Measurements from ENCODE around the gene PSME1.

The PSME1 gene

DNA sequence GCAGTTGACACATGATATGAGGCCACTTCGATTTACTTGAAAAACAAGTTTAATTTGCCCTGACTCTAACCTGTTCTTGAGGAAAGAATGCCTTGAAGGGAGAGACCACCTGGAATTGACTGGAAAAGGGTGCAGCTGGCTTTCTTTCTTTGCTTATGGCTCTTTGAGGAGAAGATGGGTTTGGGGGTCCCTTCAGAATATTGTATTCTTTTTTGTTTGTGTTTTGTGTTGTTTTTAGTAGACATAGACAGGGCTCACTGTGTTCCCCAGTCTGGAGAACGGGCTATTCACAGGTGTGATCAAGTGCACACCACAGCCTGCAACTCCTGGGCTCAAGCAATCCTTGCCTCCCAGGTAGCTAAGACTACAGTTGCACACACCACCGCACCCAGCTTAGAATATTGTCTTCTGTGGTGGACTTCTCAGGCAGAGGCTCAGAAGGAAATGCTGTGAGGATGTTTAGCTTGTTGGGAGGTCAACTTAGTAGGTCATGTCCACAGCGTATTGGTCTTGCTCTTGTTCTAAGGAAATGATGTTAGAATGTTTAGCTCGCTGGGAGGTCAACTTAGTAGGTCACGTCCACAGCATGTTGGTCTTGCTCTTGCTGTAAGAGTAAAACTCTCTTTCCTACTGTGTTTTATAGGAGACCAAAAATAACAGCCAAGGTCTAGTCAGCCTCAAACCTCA is 19.7 kb upstream of the PSME1 start:
- Histone ChIP-seq H3K27me3 (ENCODE audit: insufficient read depth, low read length, poor library complexity) (no peaks in the 10 kb centered on the region), H3K4me2 (ENCODE audit: insufficient read depth, low read length) (peak overlapping the region; percentile 93), H3K9me3 (ENCODE audit: insufficient read depth, low read length, severe bottlenecking) (no peaks in the 10 kb centered on the region), H2AFZ (ENCODE audit: low read depth, low read length) (no peak overlapping the region), H3K4me1 (ENCODE audit: insufficient read depth, low read length) (peaks cover 23% of the 10 kb centered on the region), H3K9ac (ENCODE audit: low read depth, low read length) (peak overlapping the region; percentile 76), H3K27ac (ENCODE audit: low read length) (no peak overlapping the region; the same call in 1 of the 2 replicates), H3K36me3 (ENCODE audit: insufficient read depth, low read length) (peaks cover 46% of the 10 kb centered on the region), H3K4me3 (ENCODE audit: low read depth in 1 of 2, low read length in 2 of 2) (peak overlapping the region in 1 of 2 experiments; percentile 63; a peak in 3 of 4 replicates), H3K79me2 (ENCODE audit: insufficient read depth, low read length) (peaks cover 22% of the 10 kb centered on the region), H4K20me1 (ENCODE audit: insufficient read depth, low read length) (no peaks in the 10 kb centered on the region)
- TF ChIP-seq EZH2 (IDR thresholded peaks at IDR 0.05; ENCODE audit: borderline replicate concordance, low read depth, low read length, severe bottlenecking): no peak
- TF ChIP-seq, protein P1, sequence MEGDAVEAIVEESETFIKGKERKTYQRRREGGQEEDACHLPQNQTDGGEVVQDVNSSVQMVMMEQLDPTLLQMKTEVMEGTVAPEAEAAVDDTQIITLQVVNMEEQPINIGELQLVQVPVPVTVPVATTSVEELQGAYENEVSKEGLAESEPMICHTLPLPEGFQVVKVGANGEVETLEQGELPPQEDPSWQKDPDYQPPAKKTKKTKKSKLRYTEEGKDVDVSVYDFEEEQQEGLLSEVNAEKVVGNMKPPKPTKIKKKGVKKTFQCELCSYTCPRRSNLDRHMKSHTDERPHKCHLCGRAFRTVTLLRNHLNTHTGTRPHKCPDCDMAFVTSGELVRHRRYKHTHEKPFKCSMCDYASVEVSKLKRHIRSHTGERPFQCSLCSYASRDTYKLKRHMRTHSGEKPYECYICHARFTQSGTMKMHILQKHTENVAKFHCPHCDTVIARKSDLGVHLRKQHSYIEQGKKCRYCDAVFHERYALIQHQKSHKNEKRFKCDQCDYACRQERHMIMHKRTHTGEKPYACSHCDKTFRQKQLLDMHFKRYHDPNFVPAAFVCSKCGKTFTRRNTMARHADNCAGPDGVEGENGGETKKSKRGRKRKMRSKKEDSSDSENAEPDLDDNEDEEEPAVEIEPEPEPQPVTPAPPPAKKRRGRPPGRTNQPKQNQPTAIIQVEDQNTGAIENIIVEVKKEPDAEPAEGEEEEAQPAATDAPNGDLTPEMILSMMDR (IDR thresholded peaks at IDR 0.05; ENCODE audit: borderline replicate concordance, extremely low read depth, low read length, poor library complexity, severe bottlenecking): no peak
- ATAC-seq (ENCODE audit: insufficient read depth, low read depth): no peak
- DNase-seq: no peak

DNA sequence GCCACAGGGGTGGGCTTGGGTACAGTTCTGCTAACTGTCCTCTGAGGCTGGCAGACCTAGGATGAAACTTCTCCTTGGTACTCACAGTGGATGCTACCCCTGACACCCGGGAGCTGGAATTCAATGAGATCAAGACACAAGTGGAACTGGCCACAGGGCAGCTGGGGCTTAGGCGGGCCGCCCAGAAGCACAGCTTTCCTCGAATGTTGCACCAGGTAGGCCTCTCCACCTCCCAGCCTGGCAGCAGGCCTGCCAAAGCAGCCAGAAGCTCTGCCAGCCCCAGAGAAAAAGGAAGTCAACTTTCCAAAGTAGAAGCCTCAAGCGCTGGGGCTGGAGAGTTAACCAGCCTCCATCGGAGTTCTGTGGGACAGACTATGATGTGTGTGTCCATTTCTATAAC is 18.8 kb upstream of the PSME1 start:
- H3K27ac ChIP-seq (ENCODE audit: low read length): no peak overlapping the region
- TF ChIP-seq EZH2 (IDR thresholded peaks at IDR 0.05; ENCODE audit: borderline replicate concordance, low read depth, low read length, severe bottlenecking): no peak
- peaks cover 22% of the 10 kb centered on the region for H3K79me2 ChIP-seq (ENCODE audit: insufficient read depth, low read length)
- H2AFZ ChIP-seq (ENCODE audit: low read depth, low read length): no peak overlapping the region
- H3K4me2 ChIP-seq (ENCODE audit: insufficient read depth, low read length): no peak overlapping the region
- peaks cover 54% of the 10 kb centered on the region for H3K36me3 ChIP-seq (ENCODE audit: insufficient read depth, low read length)
- no peak overlapping the region for H3K4me3 ChIP-seq (ENCODE audit: low read depth in 1 of 2, low read length in 2 of 2)
- H3K4me1 ChIP-seq (ENCODE audit: insufficient read depth, low read length): peaks cover 23% of the 10 kb centered on the region
- no peaks in the 10 kb centered on the region for H3K27me3 ChIP-seq (ENCODE audit: insufficient read depth, low read length, poor library complexity)
- ATAC-seq (ENCODE audit: insufficient read depth, low read depth) (no peak), DNase-seq (no peak)
- no peak overlapping the region for H3K9ac ChIP-seq (ENCODE audit: low read depth, low read length)
- H3K9me3 ChIP-seq (ENCODE audit: insufficient read depth, low read length, severe bottlenecking): no peaks in the 10 kb centered on the region
- H4K20me1 ChIP-seq (ENCODE audit: insufficient read depth, low read length): no peaks in the 10 kb centered on the region

DNA sequence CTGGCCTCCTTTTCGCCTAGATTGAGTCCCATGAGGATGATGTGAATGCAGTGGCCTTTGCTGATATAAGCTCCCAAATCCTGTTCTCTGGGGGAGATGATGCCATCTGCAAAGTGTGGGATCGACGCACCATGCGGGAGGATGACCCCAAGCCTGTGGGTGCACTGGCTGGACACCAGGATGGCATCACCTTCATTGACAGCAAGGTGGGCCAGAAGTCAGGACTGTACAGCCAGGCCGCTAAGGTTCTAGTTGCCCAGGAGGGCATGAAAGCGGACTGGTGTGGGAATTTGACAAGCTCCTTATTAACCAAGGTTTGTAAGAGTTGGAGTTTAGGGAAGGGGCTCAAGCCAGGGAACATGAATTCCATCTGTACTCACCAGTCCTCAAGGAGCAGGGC is 16.3 kb upstream of the PSME1 start:
- no peaks in the 10 kb centered on the region for H3K9me3 ChIP-seq (ENCODE audit: insufficient read depth, low read length, severe bottlenecking)
- no peak overlapping the region for H3K9ac ChIP-seq (ENCODE audit: low read depth, low read length)
- peaks cover 76% of the 10 kb centered on the region for H3K36me3 ChIP-seq (ENCODE audit: insufficient read depth, low read length)
- no peak overlapping the region for H3K4me3 ChIP-seq (ENCODE audit: low read depth in 1 of 2, low read length in 2 of 2)
- H4K20me1 ChIP-seq (ENCODE audit: insufficient read depth, low read length): no peaks in the 10 kb centered on the region
- TF ChIP-seq, protein P1 (IDR thresholded peaks at IDR 0.05; ENCODE audit: borderline replicate concordance, extremely low read depth, low read length, poor library complexity, severe bottlenecking): no peak
- TF ChIP-seq EZH2 (IDR thresholded peaks at IDR 0.05; ENCODE audit: borderline replicate concordance, low read depth, low read length, severe bottlenecking): no peak
- peaks cover 16% of the 10 kb centered on the region for H3K79me2 ChIP-seq (ENCODE audit: insufficient read depth, low read length)
- no peak overlapping the region for H3K27ac ChIP-seq (ENCODE audit: low read length)
- H3K4me1 ChIP-seq (ENCODE audit: insufficient read depth, low read length): peaks cover 19% of the 10 kb centered on the region
- no peak overlapping the region for H3K4me2 ChIP-seq (ENCODE audit: insufficient read depth, low read length)
- no peak for DNase-seq
- H2AFZ ChIP-seq (ENCODE audit: low read depth, low read length): no peak overlapping the region
- ATAC-seq (ENCODE audit: insufficient read depth, low read depth): no peak
- H3K27me3 ChIP-seq (ENCODE audit: insufficient read depth, low read length, poor library complexity): no peaks in the 10 kb centered on the region

DNA sequence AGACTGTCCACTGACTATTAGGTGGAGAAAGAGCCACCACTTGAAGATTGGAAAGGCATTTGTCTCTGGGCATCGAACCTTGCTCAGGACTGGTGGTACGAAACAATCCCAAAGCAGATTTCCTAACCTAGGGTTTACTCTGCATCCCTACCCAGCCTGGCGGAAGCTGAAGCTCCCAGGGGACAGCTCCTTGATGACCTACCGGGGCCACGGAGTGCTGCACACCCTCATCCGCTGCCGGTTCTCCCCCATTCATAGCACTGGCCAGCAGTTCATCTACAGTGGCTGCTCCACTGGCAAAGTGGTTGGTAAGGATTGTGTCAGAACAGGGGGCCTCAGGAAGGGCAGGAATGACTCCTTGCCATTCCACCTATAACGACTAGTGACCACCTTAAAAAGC is 14.8 kb upstream of the PSME1 start:
- H3K4me2 ChIP-seq (ENCODE audit: insufficient read depth, low read length): no peak overlapping the region
- H4K20me1 ChIP-seq (ENCODE audit: insufficient read depth, low read length): no peaks in the 10 kb centered on the region
- DNase-seq (no peak), ATAC-seq (ENCODE audit: insufficient read depth, low read depth) (no peak)
- peaks cover 76% of the 10 kb centered on the region for H3K36me3 ChIP-seq (ENCODE audit: insufficient read depth, low read length)
- H3K27ac ChIP-seq (ENCODE audit: low read length): no peak overlapping the region
- H3K4me1 ChIP-seq (ENCODE audit: insufficient read depth, low read length): peaks cover 9% of the 10 kb centered on the region
- peaks cover 5% of the 10 kb centered on the region; the same call in 1 of the 2 replicates for H3K79me2 ChIP-seq (ENCODE audit: insufficient read depth, low read length)
- H2AFZ ChIP-seq (ENCODE audit: low read depth, low read length): no peak overlapping the region
- no peaks in the 10 kb centered on the region for H3K9me3 ChIP-seq (ENCODE audit: insufficient read depth, low read length, severe bottlenecking)
- no peaks in the 10 kb centered on the region for H3K27me3 ChIP-seq (ENCODE audit: insufficient read depth, low read length, poor library complexity)
- TF ChIP-seq, protein P1 (IDR thresholded peaks at IDR 0.05; ENCODE audit: borderline replicate concordance, extremely low read depth, low read length, poor library complexity, severe bottlenecking): no peak
- no peak for TF ChIP-seq EZH2 (IDR thresholded peaks at IDR 0.05; ENCODE audit: borderline replicate concordance, low read depth, low read length, severe bottlenecking)
- H3K9ac ChIP-seq (ENCODE audit: low read depth, low read length): no peak overlapping the region
- H3K4me3 ChIP-seq (ENCODE audit: low read depth in 1 of 2, low read length in 2 of 2): no peak overlapping the region
